ENCODE measurements around the gene BLOC1S5.
"Not testable (repeated sequence)": the region's sequence is repeated elsewhere in the genome, so short reads cannot be mapped to it uniquely, and the experiment has no call there.

Gene BLOC1S5

DNA sequence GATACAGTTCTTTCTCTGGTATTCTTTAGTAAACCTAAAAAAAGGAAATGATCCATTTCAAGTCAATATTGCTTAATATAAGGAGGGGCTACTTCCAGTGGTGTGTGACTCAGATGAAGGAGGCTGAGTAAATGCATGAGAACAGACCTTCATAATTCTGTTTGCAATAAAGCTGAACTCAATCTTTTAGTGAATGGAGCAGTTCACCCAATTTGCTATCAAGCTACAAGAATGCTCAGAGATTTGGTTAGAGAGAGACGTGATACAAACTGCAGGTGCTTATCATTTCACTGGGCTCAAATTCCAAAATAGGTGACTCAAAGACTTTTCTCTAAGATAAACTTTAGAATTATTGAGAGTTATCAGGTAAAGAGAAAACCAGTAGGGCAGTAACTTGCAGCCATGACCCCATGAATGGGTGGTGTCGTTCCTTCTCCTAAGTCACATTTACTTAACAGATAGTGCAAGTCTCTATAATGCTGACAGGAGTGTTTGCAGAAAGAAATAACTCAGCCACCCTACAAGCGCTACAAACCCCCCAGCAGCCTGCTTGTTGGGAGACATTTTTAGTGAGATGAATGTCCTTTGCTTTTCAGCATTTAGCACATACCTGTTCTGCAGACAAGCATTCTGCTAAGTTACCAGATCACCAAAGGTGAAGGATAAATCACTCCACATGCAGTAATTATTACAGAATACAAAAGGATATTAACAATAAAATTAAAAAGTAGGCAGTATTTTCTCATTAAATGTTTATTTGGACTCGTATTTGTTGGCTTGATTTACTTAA, 16.4 kb upstream of the BLOC1S5 start:
- no peak for DNase-seq

GRCh38 chr6:8079126-8079525, 14.9 kb upstream of the BLOC1S5 start:
- no peak for DNase-seq

GRCh38 chr6:8077991-8078390, 13.8 kb upstream of the BLOC1S5 start:
- no peak for DNase-seq

- no peak for DNase-seq
Observed at GRCh38 chr6:8075704-8076103, 11.5 kb upstream of the BLOC1S5 start.

DNA sequence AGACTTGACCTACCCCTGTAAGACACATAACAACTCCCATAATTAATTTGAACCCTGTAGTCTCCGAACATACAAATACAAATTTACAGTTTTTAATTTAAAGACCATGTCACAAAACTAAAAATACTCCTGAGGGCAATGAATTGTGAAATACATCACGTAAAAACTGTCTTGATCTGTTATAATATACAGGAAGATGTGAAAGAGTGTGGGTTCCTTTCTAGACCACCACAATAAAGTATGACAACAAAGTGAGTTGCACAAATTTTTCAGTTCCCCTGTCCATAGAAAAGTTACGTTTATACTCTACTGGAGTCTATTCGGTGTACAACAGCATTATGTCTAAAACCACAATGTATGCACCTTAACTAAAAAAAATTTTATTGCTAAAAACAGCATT, 11.0 kb upstream of the BLOC1S5 start:
- DNase-seq = no peak

GRCh38 chr6:8074213-8074612, 10.0 kb upstream of the BLOC1S5 start:
- no peak for DNase-seq

GRCh38 chr6:8073758-8074157, 9.6 kb upstream of the BLOC1S5 start:
- DNase-seq = no peak

- DNase-seq = no peak
Observed at GRCh38 chr6:8070718-8071117, 6.5 kb upstream of the BLOC1S5 start.

DNA sequence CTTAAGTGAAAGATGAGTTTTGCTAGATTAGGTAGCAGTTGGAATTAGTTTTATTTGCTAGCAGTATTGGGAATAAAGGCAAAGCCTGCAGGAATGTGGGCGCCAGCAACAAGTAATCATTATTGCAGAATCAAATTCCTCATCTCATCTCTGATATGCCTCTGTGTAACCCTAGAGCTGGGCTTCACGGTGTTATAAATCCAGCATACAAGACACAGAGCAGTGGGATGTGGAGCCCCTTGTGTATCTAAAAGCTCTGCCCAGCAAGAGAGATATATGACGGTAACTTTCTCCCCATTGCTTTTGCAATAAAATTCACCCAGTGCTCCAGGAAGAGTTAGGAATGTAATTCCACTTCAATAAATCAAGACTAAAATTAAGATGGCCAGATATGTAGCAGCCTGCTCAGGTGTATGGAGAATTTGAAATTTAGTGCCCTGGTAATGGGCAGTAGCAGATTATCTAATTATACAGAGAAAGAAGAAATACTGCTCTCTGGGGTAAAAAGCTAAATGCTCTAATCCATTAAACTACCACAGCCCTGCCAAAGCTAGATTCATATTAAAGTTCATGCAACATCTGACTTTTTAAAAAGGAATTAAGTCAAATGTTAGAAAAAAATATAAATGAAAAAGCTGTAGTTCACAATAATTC, 5.6 kb upstream of the BLOC1S5 start:
- no peak for DNase-seq

DNA sequence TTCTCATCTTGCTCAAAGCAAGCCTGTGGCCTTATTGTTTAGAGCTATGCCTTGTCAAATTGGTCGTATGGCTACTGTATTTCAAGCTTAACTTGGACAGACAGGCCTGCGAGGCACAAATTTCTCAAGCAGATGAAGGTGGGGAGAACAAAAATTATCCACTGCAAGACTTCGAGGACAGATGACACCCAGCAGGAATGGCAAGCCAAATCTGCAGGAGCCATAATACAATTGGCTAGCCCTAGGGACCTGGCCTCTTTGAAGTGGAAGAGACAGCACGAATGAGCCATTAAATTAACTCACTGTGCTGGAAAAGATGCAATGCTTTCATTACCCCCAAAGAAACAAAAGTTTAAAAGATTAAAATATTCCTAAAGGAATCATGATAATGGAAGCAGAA, 5.0 kb upstream of the BLOC1S5 start:
- DNase-seq = no peak

GRCh38 chr6:8066108-8066507, 1.9 kb upstream of the BLOC1S5 start:
- no peak for DNase-seq

GRCh38 chr6:8065519-8065911, 1.3 kb upstream of the BLOC1S5 start:
- no peak for DNase-seq

DNA sequence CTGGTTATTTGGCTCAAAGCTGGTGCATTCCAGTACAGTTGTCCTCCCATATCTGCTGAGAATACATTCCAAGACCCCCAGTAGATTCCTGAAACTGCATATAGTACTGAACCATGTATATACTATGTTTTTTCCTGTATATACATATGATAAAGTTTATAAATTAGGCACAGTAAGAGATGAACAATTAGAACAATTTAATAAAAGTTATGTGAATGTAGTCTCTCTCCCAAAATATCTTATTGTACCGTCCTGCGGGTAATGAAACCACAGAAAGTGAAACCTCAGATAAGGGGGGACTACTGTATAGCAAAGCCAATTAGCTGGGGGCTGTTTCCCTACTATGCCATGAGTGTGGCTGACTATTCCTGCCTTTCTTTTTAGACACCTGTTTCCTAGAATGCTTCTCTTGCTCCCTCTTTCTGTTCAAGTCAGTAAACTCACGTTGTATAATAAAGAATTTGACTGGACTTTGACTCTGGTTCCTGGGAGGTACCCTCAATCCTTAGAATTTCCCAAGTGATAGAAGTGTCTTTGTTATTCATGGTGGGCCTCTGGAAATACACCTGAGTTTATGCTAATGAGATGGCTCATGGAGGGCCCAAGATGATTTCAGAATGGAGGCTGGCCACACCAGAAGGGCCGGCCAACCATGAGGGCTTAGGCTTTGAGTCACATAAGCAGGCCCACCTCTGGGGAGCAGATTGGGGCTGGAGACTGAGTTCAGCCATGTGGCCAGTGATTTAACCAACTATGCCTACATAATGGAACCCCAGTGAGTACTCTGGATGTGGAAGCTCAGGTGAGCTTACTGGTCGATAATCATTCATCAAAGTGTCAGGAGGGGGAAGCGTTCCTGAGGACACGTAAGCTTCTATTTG, 689 bp upstream of the BLOC1S5 start:
- DNase-seq = no peak

DNA sequence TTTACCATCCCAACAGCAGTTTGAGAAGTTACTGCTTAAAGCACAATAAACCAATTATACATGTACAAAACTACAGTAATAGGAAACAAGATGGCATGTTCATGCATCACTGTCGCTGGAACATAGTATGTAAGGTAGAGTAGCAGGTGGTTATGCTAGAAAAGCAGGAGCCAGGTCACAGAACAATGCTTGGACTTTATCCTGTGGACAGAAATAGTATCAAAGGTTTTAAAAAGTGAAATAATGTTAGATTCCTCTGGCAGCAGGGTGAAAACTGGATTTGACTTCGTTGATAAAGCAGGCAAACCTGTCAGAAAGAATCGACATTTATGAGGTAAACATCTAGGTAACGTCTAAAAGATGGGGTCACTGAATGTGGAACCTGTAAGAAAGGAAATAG, 2.5 kb downstream of the BLOC1S5 start:
- no peak for DNase-seq

DNA sequence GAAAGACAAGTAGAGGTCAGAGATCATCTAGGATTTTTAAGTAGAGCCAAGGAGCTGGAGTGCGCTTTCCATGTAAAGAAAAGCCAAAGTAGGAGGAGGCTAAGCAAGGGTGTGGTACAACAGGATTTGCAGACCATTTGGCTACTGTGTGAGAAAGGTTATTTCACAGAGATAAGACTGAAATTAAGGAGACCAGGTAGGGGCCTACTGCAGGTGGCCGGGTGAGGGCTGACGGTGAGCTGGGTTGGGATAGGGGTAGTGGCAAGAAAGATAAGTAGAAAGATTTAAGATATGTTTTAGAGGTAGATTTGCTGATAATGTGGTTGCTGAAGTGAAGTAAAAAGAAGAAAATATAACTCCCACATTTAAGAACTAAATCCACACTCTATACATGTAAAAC, 3.8 kb downstream of the BLOC1S5 start:
- no peak for DNase-seq

GRCh38 chr6:8059129-8059528, 5.1 kb downstream of the BLOC1S5 start:
- no peak for DNase-seq

DNA sequence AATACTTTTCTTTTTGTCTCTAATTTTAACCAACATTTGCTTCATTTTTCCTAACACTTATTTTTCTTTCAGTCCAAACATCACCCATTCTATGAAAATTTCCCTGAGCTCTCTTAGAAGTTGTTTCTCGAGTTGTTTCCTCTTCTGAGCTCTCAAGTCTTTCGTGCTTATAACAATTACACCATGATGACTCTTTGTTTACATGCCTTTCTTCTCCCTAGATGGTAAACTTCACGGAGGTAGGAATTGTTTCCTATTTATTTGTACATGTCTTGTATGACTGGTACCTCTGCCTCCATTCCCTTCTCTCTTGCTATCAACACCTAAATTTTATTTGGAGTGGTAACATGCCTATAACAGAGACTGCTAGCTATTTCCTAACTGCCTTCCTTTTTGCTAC, 6.4 kb downstream of the BLOC1S5 start:
- DNase-seq = no peak

DNA sequence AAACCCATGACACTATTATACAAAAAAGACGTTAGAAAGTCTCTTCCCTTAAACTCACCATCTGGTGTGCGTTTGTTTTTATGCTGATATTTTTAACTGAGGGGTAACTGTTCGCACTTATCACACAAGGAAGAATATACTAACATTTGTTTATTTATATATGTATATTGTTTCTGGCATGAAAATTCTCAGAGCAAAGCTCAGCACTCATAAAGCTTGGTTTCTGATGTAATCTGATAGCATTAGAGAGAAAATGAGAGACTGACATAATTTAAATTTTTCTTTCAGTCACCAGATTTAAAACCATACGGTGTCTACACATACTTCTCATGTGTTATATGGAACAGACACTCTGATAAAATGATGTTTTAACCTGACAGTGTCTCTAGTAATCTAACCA, 6.9 kb downstream of the BLOC1S5 start:
- DNase-seq = no peak

DNA sequence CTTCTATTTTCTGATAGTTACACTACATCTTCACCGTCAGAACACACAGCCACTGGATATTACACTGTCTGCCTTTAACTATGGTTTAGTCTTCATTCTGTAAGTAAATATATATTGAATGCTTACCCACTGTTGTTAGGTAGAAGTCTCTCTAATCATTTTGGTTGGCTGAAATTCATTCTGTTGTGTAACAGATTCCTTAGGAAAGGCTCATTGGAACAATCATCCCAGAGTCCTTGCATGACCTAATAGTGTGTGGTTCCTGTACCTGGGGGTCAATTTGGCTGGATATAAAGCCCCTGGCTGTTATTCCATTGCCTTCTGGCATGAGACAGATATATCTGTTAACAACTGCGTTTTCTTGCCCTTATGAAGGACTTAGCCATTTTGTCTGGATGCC, 9.9 kb downstream of the BLOC1S5 start:
- no peak for DNase-seq

DNA sequence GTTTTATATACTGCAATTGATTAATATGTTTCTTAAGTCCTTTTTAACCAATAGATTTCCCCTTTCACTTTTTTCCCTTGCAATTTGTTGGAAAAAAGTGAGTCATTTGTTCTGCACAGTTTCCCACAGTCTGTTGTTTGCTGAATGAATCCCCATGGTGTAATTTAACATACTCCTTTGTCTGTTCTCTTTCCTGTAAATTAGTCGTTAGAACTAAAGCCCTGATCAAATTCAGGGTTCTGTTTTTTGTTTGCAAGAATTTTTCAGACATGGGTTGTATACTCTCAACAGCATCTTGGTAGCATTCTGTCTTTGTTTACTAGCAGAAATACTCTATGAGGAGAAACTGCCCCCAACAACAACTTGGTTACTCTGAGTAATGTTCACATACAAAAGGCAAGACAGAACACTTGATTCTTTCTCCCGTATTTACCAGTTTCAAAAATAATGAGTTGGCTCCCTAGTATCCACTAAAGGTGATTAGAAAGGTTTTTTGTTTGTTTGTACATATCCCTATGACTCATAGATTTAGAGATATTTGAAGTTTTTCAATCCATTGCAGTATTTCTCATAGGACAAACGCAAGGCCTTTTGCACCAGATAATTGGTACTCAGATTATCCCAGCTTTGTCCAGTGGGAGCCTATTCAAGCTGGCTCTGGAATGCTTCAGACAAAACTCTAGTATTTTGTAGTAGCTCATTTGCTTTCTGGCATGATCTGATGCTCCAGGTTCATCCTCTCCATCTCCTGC, 16.5 kb downstream of the BLOC1S5 start:
- DNase-seq = no peak

DNA sequence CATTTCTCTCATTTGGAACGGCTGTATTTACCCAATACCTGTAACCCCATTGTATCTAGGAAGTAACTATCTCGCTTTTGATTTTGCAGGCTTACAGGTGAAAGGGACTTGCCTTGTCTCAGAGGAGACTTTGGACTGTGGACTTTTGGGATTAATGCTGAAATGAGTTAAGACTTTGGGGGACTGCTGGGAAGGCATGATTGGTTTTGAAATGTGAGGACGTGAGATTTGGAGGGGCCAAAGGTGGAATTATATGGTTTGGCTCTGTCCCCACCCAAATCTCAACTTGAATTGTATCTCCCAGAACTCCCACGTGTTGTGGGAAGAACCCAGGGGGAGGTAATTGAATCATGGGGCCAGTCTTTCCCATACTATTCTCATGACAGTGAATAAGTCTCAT, 18.4 kb downstream of the BLOC1S5 start:
- not testable (repeated sequence) for DNase-seq

GRCh38 chr6:8043221-8043620, 21.0 kb downstream of the BLOC1S5 start:
- DNase-seq = no peak

All from activated T-cell treated with anti-CD3 and anti-CD28 coated beads for 4 hours (primary cell).